ENCODE results near the gene IL16. TPM values are rescaled to one million over a fixed set of nuclear protein-coding genes. Genes with fewer than 3 reads are reported as not detected.

The IL16 gene
- total and polyA plus RNA-seq, 2 donors (not counting 1 experiment from before 2014, with no cell fraction given) = 181 to 287 TPM

DNA sequence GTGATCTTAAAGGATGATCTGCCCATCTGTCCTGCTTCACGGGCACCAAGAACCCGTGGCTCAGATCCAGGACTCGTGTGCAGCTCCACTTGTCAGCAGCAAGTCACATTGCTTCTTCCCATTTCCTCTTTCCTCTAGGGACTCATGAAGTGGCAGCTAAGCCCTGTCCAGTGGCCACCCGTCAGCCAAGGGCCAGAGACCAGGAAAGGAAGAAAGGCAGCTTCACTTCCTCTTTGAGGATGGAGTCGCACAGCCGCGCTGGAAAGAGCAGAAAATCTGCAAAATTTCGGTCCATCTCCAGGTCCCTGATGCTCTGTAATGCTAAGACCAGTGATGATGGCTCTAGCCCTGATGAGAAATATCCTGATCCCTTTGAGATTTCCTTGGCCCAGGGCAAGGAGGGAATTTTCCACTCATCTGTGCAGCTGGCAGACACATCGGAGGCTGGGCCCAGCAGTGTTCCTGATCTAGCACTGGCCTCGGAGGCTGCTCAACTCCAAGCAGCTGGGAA, 28.5 kb downstream of the IL16 start:
- no peak for TF ChIP-seq EZH2 (IDR thresholded peaks at IDR 0.05; ENCODE audit: borderline replicate concordance, insufficient read depth, low read depth, low read length, poor library complexity, severe bottlenecking)
- TF ChIP-seq, protein P1, sequence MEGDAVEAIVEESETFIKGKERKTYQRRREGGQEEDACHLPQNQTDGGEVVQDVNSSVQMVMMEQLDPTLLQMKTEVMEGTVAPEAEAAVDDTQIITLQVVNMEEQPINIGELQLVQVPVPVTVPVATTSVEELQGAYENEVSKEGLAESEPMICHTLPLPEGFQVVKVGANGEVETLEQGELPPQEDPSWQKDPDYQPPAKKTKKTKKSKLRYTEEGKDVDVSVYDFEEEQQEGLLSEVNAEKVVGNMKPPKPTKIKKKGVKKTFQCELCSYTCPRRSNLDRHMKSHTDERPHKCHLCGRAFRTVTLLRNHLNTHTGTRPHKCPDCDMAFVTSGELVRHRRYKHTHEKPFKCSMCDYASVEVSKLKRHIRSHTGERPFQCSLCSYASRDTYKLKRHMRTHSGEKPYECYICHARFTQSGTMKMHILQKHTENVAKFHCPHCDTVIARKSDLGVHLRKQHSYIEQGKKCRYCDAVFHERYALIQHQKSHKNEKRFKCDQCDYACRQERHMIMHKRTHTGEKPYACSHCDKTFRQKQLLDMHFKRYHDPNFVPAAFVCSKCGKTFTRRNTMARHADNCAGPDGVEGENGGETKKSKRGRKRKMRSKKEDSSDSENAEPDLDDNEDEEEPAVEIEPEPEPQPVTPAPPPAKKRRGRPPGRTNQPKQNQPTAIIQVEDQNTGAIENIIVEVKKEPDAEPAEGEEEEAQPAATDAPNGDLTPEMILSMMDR (IDR thresholded peaks at IDR 0.05) = no peak
- H3K4me3 Mint-ChIP-seq = no peak overlapping the region
- Histone ChIP-seq H3K79me2 (ENCODE audit: control insufficient read depth, insufficient read depth, low read length) (no peaks in the 10 kb centered on the region), H3K27me3 (replicated peaks in 1 of 4; ENCODE audit: control extremely low read depth in 1 of 4, control insufficient read depth in 3 of 4, insufficient read depth in 4 of 4, low read length in 3 of 4) (peaks cover 0 to 6% (median 2%) of the 10 kb centered on the region in 4 experiments), H3K9me3 (ENCODE audit: control extremely low read depth in 1 of 3, control insufficient read depth in 2 of 3, insufficient read depth in 1 of 3, low read length in 2 of 3) (no peaks in the 10 kb centered on the region), H3K4me2 (replicated peaks; ENCODE audit: low read depth, low read length, poor library complexity, severe bottlenecking) (no peak overlapping the region), H3K4me3 (ENCODE audit: control extremely low read depth in 1 of 5, extremely low read depth in 1 of 5, insufficient read depth in 1 of 5, low read depth in 2 of 5, low read length in 4 of 5) (no peak overlapping the region), H3K27ac (ENCODE audit: low read length in 2 of 2) (no peak overlapping the region), H2AFZ (ENCODE audit: insufficient read depth, low read depth, low read length, poor library complexity, severe bottlenecking) (no peak overlapping the region), H3K4me1 (ENCODE audit: control insufficient read depth in 2 of 2, insufficient read depth in 2 of 2, low read length in 2 of 2) (no peaks in the 10 kb centered on the region), H4K20me1 (ENCODE audit: control insufficient read depth, insufficient read depth, low read length, poor library complexity, severe bottlenecking) (no peaks in the 10 kb centered on the region), H3K36me3 (replicated peaks in 1 of 2; ENCODE audit: control extremely low read depth in 1 of 2, control insufficient read depth in 1 of 2, extremely low read depth in 1 of 2, insufficient read depth in 2 of 2, low read length in 1 of 2) (no peaks in the 10 kb centered on the region), H3K9ac (ENCODE audit: low read length) (no peak overlapping the region)
- intact Hi-C loops (cut with micrococcal nuclease) = no loop called here
- H3K27me3 Mint-ChIP-seq = peaks cover 26% of the 10 kb centered on the region
- ChIA-PET CTCF (no interaction called here), POLR2A (no interaction called here)
- 85% methylated on average over 10 of the region's 10 CpGs for WGBS (ENCODE audit: insufficient coverage)
- no peak for ATAC-seq (ENCODE audit: low read depth)
- H3K4me1 Mint-ChIP-seq = no peaks in the 10 kb centered on the region
- no peak for DNase-seq
- H3K9me3 Mint-ChIP-seq (ENCODE audit: insufficient read depth) = no peaks in the 10 kb centered on the region
- H3K27ac Mint-ChIP-seq = no peak overlapping the region

GRCh38 chr15:81227716-81228115, 31.0 kb downstream of the IL16 start:
- Histone ChIP-seq H4K20me1 (ENCODE audit: control insufficient read depth, insufficient read depth, low read length, poor library complexity, severe bottlenecking) (no peaks in the 10 kb centered on the region), H3K36me3 (replicated peaks in 1 of 2; ENCODE audit: control extremely low read depth in 1 of 2, control insufficient read depth in 1 of 2, extremely low read depth in 1 of 2, insufficient read depth in 2 of 2, low read length in 1 of 2) (no peaks in the 10 kb centered on the region), H3K4me2 (replicated peaks; ENCODE audit: low read depth, low read length, poor library complexity, severe bottlenecking) (no peak overlapping the region), H3K4me3 (ENCODE audit: control extremely low read depth in 1 of 5, extremely low read depth in 1 of 5, insufficient read depth in 1 of 5, low read depth in 2 of 5, low read length in 4 of 5) (no peak overlapping the region), H3K27ac (ENCODE audit: low read length in 2 of 2) (no peak overlapping the region), H3K9me3 (ENCODE audit: control extremely low read depth in 1 of 3, control insufficient read depth in 2 of 3, insufficient read depth in 1 of 3, low read length in 2 of 3) (no peaks in the 10 kb centered on the region), H3K27me3 (replicated peaks in 1 of 4; ENCODE audit: control extremely low read depth in 1 of 4, control insufficient read depth in 3 of 4, insufficient read depth in 4 of 4, low read length in 3 of 4) (no peaks in the 10 kb centered on the region), H3K9ac (ENCODE audit: low read length) (no peak overlapping the region), H2AFZ (ENCODE audit: insufficient read depth, low read depth, low read length, poor library complexity, severe bottlenecking) (no peak overlapping the region), H3K79me2 (ENCODE audit: control insufficient read depth, insufficient read depth, low read length) (no peaks in the 10 kb centered on the region), H3K4me1 (ENCODE audit: control insufficient read depth in 2 of 2, insufficient read depth in 2 of 2, low read length in 2 of 2) (no peaks in the 10 kb centered on the region)
- Mint-ChIP-seq H3K4me1 (no peaks in the 10 kb centered on the region), H3K27ac (no peak overlapping the region), H3K4me3 (no peak overlapping the region), H3K27me3 (peaks cover 9% of the 10 kb centered on the region), H3K9me3 (ENCODE audit: insufficient read depth) (peaks cover 5% of the 10 kb centered on the region)
- intact Hi-C loops (cut with micrococcal nuclease) = no loop called here
- ATAC-seq (ENCODE audit: low read depth) = no peak
- no peak for DNase-seq
- WGBS (ENCODE audit: insufficient coverage) = 95% methylated on average over 5 of the region's 5 CpGs
- POLR2A ChIA-PET = no interaction called here
- CTCF ChIA-PET = no interaction called here
- TF ChIP-seq, protein P1 (IDR thresholded peaks at IDR 0.05) = no peak
- TF ChIP-seq EZH2 (IDR thresholded peaks at IDR 0.05; ENCODE audit: borderline replicate concordance, insufficient read depth, low read depth, low read length, poor library complexity, severe bottlenecking) = no peak
